Measurements from ENCODE around the gene CNTD1.
A peak's percentile ranks its signal among the peaks of the same experiment; 100 is the strongest.
"Not testable (repeated sequence)": the region's sequence is repeated elsewhere in the genome, so short reads cannot be mapped to it uniquely, and the experiment has no call there.

Gene CNTD1

DNA sequence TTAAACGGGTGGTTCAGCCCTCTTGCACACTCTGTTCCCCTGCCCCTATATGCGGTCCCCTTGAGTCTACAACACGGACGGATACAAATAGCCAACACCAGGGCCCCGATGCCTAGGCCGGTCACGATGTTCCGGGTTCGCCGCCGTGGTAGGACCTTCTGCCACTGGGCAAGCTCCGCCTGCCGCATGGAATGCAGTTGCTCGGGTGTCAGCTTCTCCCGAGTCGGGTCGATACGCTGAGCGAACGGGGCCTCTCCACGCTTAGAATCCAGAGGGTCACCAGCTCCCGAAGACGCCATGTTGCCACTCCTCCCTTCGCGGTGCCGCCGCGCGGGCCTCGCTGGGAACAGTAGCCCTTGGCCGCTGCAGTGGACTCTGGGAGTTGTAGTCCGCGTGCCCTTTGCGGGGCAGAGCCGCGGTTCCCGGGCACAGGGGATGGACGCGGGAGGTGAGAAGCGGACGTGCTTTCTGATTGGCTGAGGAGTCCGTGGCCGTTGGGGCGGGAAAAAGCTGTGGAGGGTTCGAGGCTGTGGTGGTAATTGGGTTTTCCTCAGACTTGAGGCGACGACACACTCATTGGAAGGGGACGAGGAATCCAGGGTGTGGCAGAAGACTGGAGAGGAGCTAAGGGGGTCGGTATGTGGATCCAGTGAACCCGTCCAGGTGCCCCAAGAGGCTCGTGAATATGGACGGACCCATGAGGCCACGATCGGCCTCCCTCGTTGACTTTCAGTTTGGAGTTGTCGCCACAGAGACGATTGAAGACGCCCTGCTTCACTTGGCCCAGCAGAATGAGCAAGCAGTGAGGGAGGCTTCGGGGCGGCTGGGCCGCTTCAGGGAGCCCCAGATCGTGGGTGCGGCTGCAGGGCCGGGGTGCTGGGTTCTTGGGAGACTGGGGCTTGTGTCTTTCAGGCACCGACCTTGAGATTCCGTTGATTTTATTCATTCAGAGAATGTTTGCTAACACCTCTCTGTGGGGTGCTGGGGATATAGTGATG is at the start of gene CNTD1, which contains the start of gene COA3:
TSS of gene CNTD1 (plus strand) at position 479 of the 998 bp plus-strand sequence. CDS start at position 686, 207 bp downstream.
TSS of gene COA3 (minus strand) at position 322 of the 998 bp plus-strand sequence. CDS start at position 299, 23 bp downstream.
- FAIRE-seq = no peak
- TF ChIP-seq POLR2A (IDR thresholded peaks at IDR 0.05; ENCODE audit: low read depth, low read length) = peak; percentile 83
- DNase-seq (ENCODE audit: insufficient read length, low spot score) = peak; percentile 92

DNA sequence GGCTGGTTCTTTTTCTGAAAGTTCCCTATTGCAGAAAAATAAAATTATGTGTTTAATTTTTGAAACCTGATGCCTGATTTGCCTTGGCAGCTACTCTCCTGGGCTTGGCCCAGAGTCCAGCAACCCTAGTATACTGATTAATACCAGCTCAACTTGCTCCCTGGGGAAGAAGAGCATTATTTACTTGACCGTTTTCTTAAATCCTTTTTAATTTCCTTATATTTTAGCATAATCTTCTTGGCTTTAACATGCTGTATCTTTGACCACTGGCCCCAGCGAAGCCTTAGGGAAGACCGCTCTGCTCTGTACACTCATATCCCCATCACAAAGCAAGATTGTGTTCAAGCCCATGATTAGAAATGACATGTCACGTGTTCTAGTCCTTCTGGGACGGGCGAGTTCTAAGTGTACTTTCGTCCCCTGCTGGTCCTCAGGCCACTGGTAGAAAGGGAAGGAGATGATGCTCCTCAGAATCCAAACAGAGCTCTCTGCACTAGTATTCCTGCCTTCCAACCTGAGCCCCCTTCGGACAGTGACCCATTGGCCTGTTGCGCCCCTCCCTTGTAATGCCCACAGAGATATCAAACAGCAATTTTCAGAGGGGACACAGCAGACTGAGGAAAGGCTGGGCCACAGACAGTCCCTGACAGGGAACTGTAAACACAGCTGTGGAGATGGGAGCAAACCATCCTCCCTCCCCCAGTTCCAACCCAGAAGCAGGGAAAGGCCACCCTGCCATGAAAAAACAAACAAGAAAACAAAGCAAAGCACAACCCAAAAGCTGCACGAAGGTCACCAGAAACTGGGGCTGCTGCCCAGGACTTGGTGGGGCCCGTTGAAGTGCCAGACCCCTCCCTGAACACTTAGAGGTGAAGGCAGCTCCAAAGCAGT is 49.5 kb upstream of the CNTD1 start:
- FAIRE-seq (no peak), DNase-seq (ENCODE audit: insufficient read length, low spot score) (no peak)
- no peak for TF ChIP-seq POLR2A (IDR thresholded peaks at IDR 0.05; ENCODE audit: low read depth, low read length)

DNA sequence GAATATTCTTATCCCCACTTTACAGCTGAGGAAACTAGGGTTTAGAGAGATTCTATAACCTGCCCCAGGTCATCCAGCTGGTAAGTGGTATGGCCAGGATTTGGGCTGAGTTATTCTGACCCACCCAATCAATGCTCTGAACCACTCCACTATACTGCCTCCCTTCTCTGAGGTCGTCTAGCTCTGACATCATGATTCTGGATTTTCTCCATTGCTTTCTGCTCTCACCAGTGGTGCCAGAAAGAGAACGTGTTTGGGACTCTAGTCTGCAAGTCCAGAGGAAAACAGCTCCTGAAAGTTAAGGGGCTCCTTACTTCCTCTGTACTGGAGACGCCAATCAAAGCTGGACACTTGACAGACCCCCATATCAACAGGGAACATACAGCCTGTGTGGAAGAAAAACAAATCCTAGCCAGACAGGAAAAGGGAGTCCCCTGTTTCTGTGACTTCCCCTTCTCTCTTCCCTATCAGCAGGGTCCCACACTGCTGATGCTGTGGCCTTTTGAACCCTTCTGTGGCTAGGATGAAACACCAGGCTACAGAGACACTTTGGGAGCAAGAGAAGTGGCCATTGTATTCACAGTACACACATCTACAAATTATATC is 47.8 kb upstream of the CNTD1 start:
- no peak for TF ChIP-seq POLR2A (IDR thresholded peaks at IDR 0.05; ENCODE audit: low read depth, low read length)
- FAIRE-seq (no peak), DNase-seq (ENCODE audit: insufficient read length, low spot score) (no peak)

DNA sequence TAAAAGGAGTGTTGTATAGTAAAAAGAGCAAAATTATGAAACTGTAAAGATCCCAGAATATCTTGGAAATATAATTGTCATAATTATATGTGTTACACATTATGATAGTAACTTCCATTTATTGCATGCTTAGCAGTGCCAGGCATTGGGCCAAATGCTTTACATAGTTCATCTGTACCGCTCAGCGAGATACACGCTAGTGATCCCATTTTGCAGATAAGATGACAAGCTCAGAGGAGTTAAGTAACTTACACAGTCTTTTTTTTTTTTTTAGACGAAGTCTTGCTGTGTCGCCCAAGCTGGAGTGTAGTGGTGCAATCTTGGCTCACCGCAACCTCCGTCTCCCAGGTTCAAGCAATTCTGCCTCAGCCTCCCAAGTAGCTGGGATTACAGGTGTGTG is 47.0 kb upstream of the CNTD1 start:
- DNase-seq (ENCODE audit: insufficient read length, low spot score) (no peak), FAIRE-seq (no peak)
- TF ChIP-seq POLR2A (IDR thresholded peaks at IDR 0.05; ENCODE audit: low read depth, low read length) = no peak

- TF ChIP-seq POLR2A (IDR thresholded peaks at IDR 0.05; ENCODE audit: low read depth, low read length) = no peak
- DNase-seq (ENCODE audit: insufficient read length, low spot score) = peak; percentile 61
- no peak for FAIRE-seq
Observed at GRCh38 chr17:42754782-42755181, 43.9 kb upstream of the CNTD1 start.

GRCh38 chr17:42759982-42760651 is 38.5 kb upstream of the CNTD1 start:
- FAIRE-seq = no peak
- no peak for DNase-seq (ENCODE audit: insufficient read length, low spot score)
- TF ChIP-seq POLR2A (IDR thresholded peaks at IDR 0.05; ENCODE audit: low read depth, low read length) = no peak

- no peak for TF ChIP-seq POLR2A (IDR thresholded peaks at IDR 0.05; ENCODE audit: low read depth, low read length)
- no peak for DNase-seq (ENCODE audit: insufficient read length, low spot score)
- FAIRE-seq = no peak
Observed at GRCh38 chr17:42760652-42761581, 37.7 kb upstream of the CNTD1 start, which contains the start of gene RAMP2. RAMP2 (plus strand) TSS chr17:42761227; CDS start chr17:42761262, 35 bp downstream.

DNA sequence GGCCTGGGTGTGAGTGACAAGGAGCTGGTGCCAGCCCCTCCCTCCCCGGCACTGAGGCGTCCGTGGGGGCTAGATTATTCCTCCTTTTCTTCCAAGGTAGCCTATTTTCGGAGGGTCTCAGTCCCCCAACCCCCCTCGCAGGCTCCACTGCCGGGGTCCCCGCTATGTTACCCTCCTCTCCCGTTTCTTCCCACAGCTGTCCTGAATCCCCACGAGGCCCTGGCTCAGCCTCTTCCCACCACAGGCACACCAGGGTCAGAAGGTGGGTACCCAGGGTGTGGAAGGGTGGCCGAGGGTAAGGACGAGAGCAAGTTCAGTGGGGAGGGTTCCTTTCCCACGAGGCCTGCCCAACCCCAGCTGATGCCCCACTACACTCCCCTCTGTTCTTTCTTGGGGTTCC is 37.0 kb upstream of the CNTD1 start:
- FAIRE-seq (no peak), DNase-seq (ENCODE audit: insufficient read length, low spot score) (no peak)
- TF ChIP-seq POLR2A (IDR thresholded peaks at IDR 0.05; ENCODE audit: low read depth, low read length) = no peak

- TF ChIP-seq POLR2A (IDR thresholded peaks at IDR 0.05; ENCODE audit: low read depth, low read length) = no peak
- FAIRE-seq (no peak), DNase-seq (ENCODE audit: insufficient read length, low spot score) (no peak)
Observed at GRCh38 chr17:42766124-42766523, 32.5 kb upstream of the CNTD1 start.

DNA sequence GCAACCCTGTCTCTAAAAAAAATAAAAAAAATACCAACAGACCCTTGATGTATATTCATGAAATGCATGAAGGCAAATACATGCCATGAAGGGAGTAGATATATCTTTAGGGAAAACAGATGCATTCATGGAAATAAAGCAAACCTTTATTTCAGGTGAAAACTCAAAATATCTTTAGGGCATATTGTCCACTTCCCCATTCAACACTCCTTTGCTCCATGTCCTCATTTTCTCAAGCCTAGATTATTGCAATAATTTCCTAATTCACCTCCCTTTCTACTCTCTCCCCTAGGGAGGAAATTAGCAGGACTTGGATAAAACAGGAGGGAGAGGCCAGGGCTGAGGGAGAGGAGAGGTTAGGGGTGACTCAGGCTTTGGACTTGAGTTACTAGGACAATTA is 31.1 kb upstream of the CNTD1 start:
- FAIRE-seq = no peak
- no peak for DNase-seq (ENCODE audit: insufficient read length, low spot score)
- no peak for TF ChIP-seq POLR2A (IDR thresholded peaks at IDR 0.05; ENCODE audit: low read depth, low read length)

GRCh38 chr17:42768006-42768405 is 30.7 kb upstream of the CNTD1 start:
- FAIRE-seq = not testable (repeated sequence)

DNA sequence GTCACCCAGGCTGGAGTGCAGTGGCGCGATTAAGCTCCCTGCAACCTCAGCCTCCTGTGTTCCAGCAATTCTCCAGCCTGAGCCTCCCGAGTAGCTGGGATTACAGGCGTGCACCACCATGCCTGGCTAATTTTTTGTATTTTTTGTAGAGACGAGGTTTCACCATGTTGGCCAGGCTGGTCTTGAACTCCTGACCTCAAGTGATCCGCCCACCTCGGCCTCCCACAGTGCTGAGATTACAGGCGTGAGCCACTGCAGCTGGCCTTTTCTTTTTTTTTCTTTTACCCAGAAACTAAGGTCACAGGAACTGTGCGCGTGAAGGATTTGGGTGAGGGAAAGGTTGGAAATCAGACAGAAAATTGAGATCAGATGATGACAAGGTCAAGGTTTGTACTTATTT is 28.7 kb upstream of the CNTD1 start:
- not testable (repeated sequence) for FAIRE-seq; DNase-seq (ENCODE audit: insufficient read length, low spot score)

More at GRCh38 chr17:42768006-42768405, 30.7 kb upstream of the CNTD1 start:
- not testable (repeated sequence) for DNase-seq (ENCODE audit: insufficient read length, low spot score)

Measured in H54 (cell line).